WTC11 (cell line): ENCODE results near the gene SVOPL. TPM values are rescaled to one million over a fixed set of nuclear protein-coding genes. Genes with fewer than 3 reads are reported as not detected.
"Not testable (repeated sequence)": the region's sequence is repeated elsewhere in the genome, so short reads cannot be mapped to it uniquely, and the experiment has no call there.

Experiments used
- ATAC-seq: fragments of 200-7000 bp; cut with Tn5 transposase; 2 replicates; pipeline ENCODE4 v1.10.0; 2021; ENCODE audit warnings: mild to moderate bottlenecking, moderate library complexity
- CTCF ChIA-PET: fragments of 300-600 bp; sonication (Branson Sonifier 250); formaldehyde crosslinking; loops from one replicate; lab custom pipeline; 2021; ENCODE audit warnings: antibody characterized with exemption; lab: Charles Lee
- POLR2A ChIA-PET: fragments of 350-600 bp; sonication (Branson Sonifier 250); formaldehyde crosslinking; loops from one replicate; lab custom pipeline; 2021; ENCODE audit warnings: antibody characterized with exemption; lab: Charles Lee
- DNase-seq: peaks from one replicate; pipeline ENCODE4 v3.0.0; 2021; ENCODE audit warnings: low spot score
- H3K27ac Mint-ChIP-seq: 2 replicates; pipeline ENCODE4 v1.8.0; 2021; ENCODE audit warnings: mixed read lengths
- H3K27me3 Mint-ChIP-seq: 2 replicates; pipeline ENCODE4 v1.8.0; 2021; ENCODE audit warnings: low read depth, mild to moderate bottlenecking, moderate library complexity, mixed read lengths
- H3K36me3 Mint-ChIP-seq: 2 replicates; pipeline ENCODE4 v1.8.0; 2021; ENCODE audit warnings: mixed read lengths
- H3K4me1 Mint-ChIP-seq: 2 replicates; pipeline ENCODE4 v1.8.0; 2022; ENCODE audit warnings: mixed read lengths
- H3K4me3 Mint-ChIP-seq: 2 replicates; pipeline ENCODE4 v1.8.0; 2021; ENCODE audit warnings: mild to moderate bottlenecking, moderate library complexity, mixed read lengths
- H3K9me3 Mint-ChIP-seq: 2 replicates; pipeline ENCODE4 v1.8.0; 2021; ENCODE audit warnings: mixed read lengths
- CBFB ChIP-seq: sonication (generic); formaldehyde crosslinking; IDR thresholded peaks from 2 replicates; pipeline ENCODE4 v1.8.1; 2022; ENCODE audit warnings: mild to moderate bottlenecking, low read depth, missing genetic modification reagents
- CREB1 ChIP-seq: sonication (generic); formaldehyde crosslinking; IDR thresholded peaks from 2 replicates; pipeline ENCODE4 v1.8.0; 2023; ENCODE audit warnings: mild to moderate bottlenecking, missing genetic modification reagents
- ETV6 ChIP-seq: sonication (generic); formaldehyde crosslinking; IDR thresholded peaks from 2 replicates; pipeline ENCODE4 v1.8.1; 2022; ENCODE audit warnings: mild to moderate bottlenecking, missing genetic modification reagents
- FOXJ3 ChIP-seq: sonication (generic); formaldehyde crosslinking; IDR thresholded peaks from 2 replicates; pipeline ENCODE4 v1.9.0; 2021; ENCODE audit warnings: missing genetic modification reagents, mild to moderate bottlenecking, borderline replicate concordance
- FOXK1 ChIP-seq: sonication (generic); formaldehyde crosslinking; IDR thresholded peaks from 2 replicates; pipeline ENCODE4 v1.8.0; 2022; ENCODE audit warnings: mild to moderate bottlenecking, moderate library complexity, missing genetic modification reagents
- GRHL2 ChIP-seq: fragments of 250-450 bp; sonication (Bioruptor Pico); IDR thresholded peaks from 2 replicates; pipeline ENCODE4 v1.8.0; 2022; ENCODE audit warnings: mild to moderate bottlenecking, moderate library complexity; ENCODE audit not compliant: insufficient replicate concordance, severe bottlenecking
- GTF2I ChIP-seq: fragments of 250-450 bp; sonication (Bioruptor Pico); conservative IDR thresholded peaks from 2 replicates; pipeline ENCODE4 v1.4.0; 2021; ENCODE audit warnings: mild to moderate bottlenecking
- HMGA2 ChIP-seq: fragments of 250-450 bp; sonication (Bioruptor Pico); IDR thresholded peaks from 2 replicates; pipeline ENCODE4 v1.4.0; 2021; ENCODE audit warnings: mild to moderate bottlenecking, moderate library complexity
- JUN ChIP-seq: sonication (generic); formaldehyde crosslinking; IDR thresholded peaks from 2 replicates; pipeline ENCODE4 v1.8.0; 2023; ENCODE audit warnings: mild to moderate bottlenecking, missing genetic modification reagents
- KAT7 ChIP-seq: sonication (generic); formaldehyde crosslinking; IDR thresholded peaks from 2 replicates; pipeline ENCODE4 v1.8.1; 2023; ENCODE audit warnings: missing genetic modification reagents, mild to moderate bottlenecking, borderline replicate concordance
- MXD4 ChIP-seq: fragments of 250-450 bp; sonication (Bioruptor Pico); IDR thresholded peaks from 2 replicates; pipeline ENCODE4 v1.8.0; 2021; ENCODE audit warnings: mild to moderate bottlenecking, moderate library complexity, borderline replicate concordance
- MYBL2 ChIP-seq: sonication (generic); formaldehyde crosslinking; IDR thresholded peaks from 2 replicates; pipeline ENCODE4 v1.8.1; 2023; ENCODE audit warnings: mild to moderate bottlenecking, moderate library complexity, missing genetic modification reagents
- NR3C1 ChIP-seq: sonication (generic); formaldehyde crosslinking; conservative IDR thresholded peaks from 2 replicates; pipeline ENCODE4 v1.8.1; 2023; ENCODE audit warnings: low read depth, mild to moderate bottlenecking, missing genetic modification reagents
- RORB ChIP-seq: fragments of 250-450 bp; sonication (Bioruptor Pico); IDR thresholded peaks from 2 replicates; pipeline ENCODE4 v1.9.0; 2021; ENCODE audit warnings: mild to moderate bottlenecking
- TCF7 ChIP-seq: sonication (generic); formaldehyde crosslinking; IDR thresholded peaks from 2 replicates; pipeline ENCODE4 v1.8.0; 2022; ENCODE audit warnings: mild to moderate bottlenecking, low read depth, missing genetic modification reagents, moderate library complexity
- TEAD4 ChIP-seq: sonication (generic); formaldehyde crosslinking; IDR thresholded peaks from 2 replicates; pipeline ENCODE4 v1.8.0; 2022; ENCODE audit warnings: mild to moderate bottlenecking, missing genetic modification reagents
- TP53 ChIP-seq: sonication (generic); formaldehyde crosslinking; IDR thresholded peaks from 2 replicates; pipeline ENCODE4 v1.8.1; 2023; ENCODE audit warnings: mild to moderate bottlenecking, missing genetic modification reagents
- ZNF232 ChIP-seq: sonication (generic); formaldehyde crosslinking; IDR thresholded peaks from 2 replicates; pipeline ENCODE4 v1.8.0; 2022; ENCODE audit warnings: mild to moderate bottlenecking, missing genetic modification reagents
- ZNF396 ChIP-seq: fragments of 250-450 bp; sonication (Bioruptor Pico); IDR thresholded peaks from 2 replicates; pipeline ENCODE4 v1.8.0; 2021; ENCODE audit warnings: mild to moderate bottlenecking, moderate library complexity, borderline replicate concordance
- total RNA-seq: library from RNA; stranded (reverse); gene quantifications from 3 replicates; pipeline ENCODE4 v1.2.3, GENCODE V29; 2021
- TF ChIP-seq, protein P1 (sequence below): sonication (generic); formaldehyde crosslinking; IDR thresholded peaks from 2 replicates; pipeline ENCODE4 v1.8.1; 2023; ENCODE audit warnings: mild to moderate bottlenecking, moderate library complexity, missing genetic modification reagents
- TF ChIP-seq, protein P2 (sequence below): sonication (generic); formaldehyde crosslinking; IDR thresholded peaks from 2 replicates; pipeline ENCODE4 v1.8.1; 2022; ENCODE audit warnings: low read depth, missing genetic modification reagents, borderline replicate concordance
- TF ChIP-seq, protein P3 (sequence below): fragments of 250-450 bp; sonication (Bioruptor Pico); IDR thresholded peaks from 2 replicates; pipeline ENCODE4 v1.9.0; 2021; ENCODE audit warnings: mild to moderate bottlenecking
- TF ChIP-seq, protein P4 (sequence below): sonication (generic); formaldehyde crosslinking; IDR thresholded peaks from 2 replicates; pipeline ENCODE4 v1.8.1; 2022; ENCODE audit warnings: missing genetic modification reagents, borderline replicate concordance
- TF ChIP-seq, protein P5 (sequence below): sonication (generic); formaldehyde crosslinking; IDR thresholded peaks from 2 replicates; pipeline ENCODE4 v1.8.1; 2023; ENCODE audit warnings: mild to moderate bottlenecking, missing genetic modification reagents, borderline replicate concordance

The SVOPL gene
- total RNA-seq, 1 experiment from 2014 or later: 1.9 TPM

DNA sequence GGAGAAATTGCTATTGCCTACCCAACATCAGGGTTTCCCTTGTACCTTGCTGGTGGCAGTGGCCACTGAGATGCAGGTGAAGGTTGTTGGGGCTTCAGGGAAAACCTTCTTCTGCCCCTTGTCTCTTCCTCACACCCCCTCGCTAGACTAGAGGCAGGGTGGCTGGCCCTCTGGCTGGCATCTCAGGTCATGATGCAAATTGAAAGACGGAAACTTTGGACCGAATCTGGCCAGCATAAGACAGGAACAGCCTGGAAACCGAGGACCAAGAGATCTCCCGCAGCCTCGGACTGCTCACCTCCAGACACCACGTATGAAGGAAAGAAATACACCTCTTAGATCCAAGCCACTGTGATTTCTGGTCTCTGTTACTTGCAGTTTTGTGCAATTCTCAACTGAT, 2.9 kb downstream of the SVOPL start (continued):
- TF ChIP-seq NR3C1 (no peak), RORB (no peak), CBFB (CRISPR knock-in tag) (no peak), ZNF232 (CRISPR knock-in tag) (no peak)
- TF ChIP-seq, protein P1, sequence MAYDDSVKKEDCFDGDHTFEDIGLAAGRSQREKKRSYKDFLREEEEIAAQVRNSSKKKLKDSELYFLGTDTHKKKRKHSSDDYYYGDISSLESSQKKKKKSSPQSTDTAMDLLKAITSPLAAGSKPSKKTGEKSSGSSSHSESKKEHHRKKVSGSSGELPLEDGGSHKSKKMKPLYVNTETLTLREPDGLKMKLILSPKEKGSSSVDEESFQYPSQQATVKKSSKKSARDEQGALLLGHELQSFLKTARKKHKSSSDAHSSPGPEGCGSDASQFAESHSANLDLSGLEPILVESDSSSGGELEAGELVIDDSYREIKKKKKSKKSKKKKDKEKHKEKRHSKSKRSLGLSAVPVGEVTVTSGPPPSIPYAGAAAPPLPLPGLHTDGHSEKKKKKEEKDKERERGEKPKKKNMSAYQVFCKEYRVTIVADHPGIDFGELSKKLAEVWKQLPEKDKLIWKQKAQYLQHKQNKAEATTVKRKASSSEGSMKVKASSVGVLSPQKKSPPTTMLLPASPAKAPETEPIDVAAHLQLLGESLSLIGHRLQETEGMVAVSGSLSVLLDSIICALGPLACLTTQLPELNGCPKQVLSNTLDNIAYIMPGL (CRISPR knock-in tag): no peak

GRCh38 chr7:138697535-138698182, 3.5 kb downstream of the SVOPL start:
- ChIA-PET CTCF (no interaction called here), POLR2A (no interaction called here)
- H3K36me3 Mint-ChIP-seq: no peaks in the 10 kb centered on the region
- no peaks in the 10 kb centered on the region for H3K27me3 Mint-ChIP-seq
- DNase-seq: no peak
- TF ChIP-seq FOXJ3 (CRISPR knock-in tag) (no peak), TCF7 (CRISPR knock-in tag) (no peak), HMGA2 (CRISPR knock-in tag) (no peak), ETV6 (CRISPR knock-in tag) (no peak), GRHL2 (CRISPR knock-in tag) (no peak), TP53 (CRISPR knock-in tag) (no peak), ZNF396 (no peak), MXD4 (no peak), KAT7 (CRISPR knock-in tag) (no peak), FOXK1 (CRISPR knock-in tag) (no peak), CREB1 (CRISPR knock-in tag) (no peak), JUN (no peak), MYBL2 (no peak), GTF2I (no peak), TEAD4 (CRISPR knock-in tag) (no peak)
- TF ChIP-seq, protein P2, sequence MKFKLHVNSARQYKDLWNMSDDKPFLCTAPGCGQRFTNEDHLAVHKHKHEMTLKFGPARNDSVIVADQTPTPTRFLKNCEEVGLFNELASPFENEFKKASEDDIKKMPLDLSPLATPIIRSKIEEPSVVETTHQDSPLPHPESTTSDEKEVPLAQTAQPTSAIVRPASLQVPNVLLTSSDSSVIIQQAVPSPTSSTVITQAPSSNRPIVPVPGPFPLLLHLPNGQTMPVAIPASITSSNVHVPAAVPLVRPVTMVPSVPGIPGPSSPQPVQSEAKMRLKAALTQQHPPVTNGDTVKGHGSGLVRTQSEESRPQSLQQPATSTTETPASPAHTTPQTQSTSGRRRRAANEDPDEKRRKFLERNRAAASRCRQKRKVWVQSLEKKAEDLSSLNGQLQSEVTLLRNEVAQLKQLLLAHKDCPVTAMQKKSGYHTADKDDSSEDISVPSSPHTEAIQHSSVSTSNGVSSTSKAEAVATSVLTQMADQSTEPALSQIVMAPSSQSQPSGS (CRISPR knock-in tag): no peak
- TF ChIP-seq, protein P3, sequence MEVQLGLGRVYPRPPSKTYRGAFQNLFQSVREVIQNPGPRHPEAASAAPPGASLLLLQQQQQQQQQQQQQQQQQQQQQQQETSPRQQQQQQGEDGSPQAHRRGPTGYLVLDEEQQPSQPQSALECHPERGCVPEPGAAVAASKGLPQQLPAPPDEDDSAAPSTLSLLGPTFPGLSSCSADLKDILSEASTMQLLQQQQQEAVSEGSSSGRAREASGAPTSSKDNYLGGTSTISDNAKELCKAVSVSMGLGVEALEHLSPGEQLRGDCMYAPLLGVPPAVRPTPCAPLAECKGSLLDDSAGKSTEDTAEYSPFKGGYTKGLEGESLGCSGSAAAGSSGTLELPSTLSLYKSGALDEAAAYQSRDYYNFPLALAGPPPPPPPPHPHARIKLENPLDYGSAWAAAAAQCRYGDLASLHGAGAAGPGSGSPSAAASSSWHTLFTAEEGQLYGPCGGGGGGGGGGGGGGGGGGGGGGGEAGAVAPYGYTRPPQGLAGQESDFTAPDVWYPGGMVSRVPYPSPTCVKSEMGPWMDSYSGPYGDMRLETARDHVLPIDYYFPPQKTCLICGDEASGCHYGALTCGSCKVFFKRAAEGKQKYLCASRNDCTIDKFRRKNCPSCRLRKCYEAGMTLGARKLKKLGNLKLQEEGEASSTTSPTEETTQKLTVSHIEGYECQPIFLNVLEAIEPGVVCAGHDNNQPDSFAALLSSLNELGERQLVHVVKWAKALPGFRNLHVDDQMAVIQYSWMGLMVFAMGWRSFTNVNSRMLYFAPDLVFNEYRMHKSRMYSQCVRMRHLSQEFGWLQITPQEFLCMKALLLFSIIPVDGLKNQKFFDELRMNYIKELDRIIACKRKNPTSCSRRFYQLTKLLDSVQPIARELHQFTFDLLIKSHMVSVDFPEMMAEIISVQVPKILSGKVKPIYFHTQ (CRISPR knock-in tag): no peak
- TF ChIP-seq, protein P4, sequence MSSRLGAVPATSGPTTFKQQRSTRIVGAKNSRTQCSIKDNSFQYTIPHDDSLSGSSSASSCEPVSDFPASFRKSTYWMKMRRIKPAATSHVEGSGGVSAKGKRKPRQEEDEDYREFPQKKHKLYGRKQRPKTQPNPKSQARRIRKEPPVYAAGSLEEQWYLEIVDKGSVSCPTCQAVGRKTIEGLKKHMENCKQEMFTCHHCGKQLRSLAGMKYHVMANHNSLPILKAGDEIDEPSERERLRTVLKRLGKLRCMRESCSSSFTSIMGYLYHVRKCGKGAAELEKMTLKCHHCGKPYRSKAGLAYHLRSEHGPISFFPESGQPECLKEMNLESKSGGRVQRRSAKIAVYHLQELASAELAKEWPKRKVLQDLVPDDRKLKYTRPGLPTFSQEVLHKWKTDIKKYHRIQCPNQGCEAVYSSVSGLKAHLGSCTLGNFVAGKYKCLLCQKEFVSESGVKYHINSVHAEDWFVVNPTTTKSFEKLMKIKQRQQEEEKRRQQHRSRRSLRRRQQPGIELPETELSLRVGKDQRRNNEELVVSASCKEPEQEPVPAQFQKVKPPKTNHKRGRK: no peak
- TF ChIP-seq, protein P5, sequence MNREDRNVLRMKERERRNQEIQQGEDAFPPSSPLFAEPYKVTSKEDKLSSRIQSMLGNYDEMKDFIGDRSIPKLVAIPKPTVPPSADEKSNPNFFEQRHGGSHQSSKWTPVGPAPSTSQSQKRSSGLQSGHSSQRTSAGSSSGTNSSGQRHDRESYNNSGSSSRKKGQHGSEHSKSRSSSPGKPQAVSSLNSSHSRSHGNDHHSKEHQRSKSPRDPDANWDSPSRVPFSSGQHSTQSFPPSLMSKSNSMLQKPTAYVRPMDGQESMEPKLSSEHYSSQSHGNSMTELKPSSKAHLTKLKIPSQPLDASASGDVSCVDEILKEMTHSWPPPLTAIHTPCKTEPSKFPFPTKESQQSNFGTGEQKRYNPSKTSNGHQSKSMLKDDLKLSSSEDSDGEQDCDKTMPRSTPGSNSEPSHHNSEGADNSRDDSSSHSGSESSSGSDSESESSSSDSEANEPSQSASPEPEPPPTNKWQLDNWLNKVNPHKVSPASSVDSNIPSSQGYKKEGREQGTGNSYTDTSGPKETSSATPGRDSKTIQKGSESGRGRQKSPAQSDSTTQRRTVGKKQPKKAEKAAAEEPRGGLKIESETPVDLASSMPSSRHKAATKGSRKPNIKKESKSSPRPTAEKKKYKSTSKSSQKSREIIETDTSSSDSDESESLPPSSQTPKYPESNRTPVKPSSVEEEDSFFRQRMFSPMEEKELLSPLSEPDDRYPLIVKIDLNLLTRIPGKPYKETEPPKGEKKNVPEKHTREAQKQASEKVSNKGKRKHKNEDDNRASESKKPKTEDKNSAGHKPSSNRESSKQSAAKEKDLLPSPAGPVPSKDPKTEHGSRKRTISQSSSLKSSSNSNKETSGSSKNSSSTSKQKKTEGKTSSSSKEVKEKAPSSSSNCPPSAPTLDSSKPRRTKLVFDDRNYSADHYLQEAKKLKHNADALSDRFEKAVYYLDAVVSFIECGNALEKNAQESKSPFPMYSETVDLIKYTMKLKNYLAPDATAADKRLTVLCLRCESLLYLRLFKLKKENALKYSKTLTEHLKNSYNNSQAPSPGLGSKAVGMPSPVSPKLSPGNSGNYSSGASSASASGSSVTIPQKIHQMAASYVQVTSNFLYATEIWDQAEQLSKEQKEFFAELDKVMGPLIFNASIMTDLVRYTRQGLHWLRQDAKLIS (CRISPR knock-in tag): no peak
- peaks cover 3% of the 10 kb centered on the region for H3K4me1 Mint-ChIP-seq
- H3K4me3 Mint-ChIP-seq: no peak overlapping the region
- peaks cover 4% of the 10 kb centered on the region; the same call in 1 of the 2 replicates for H3K9me3 Mint-ChIP-seq
- ATAC-seq: no peak
- H3K27ac Mint-ChIP-seq: no peak overlapping the region

- H3K9me3 Mint-ChIP-seq, H3K4me1 Mint-ChIP-seq, H3K27ac Mint-ChIP-seq, H3K27me3 Mint-ChIP-seq, POLR2A ChIA-PET, H3K36me3 Mint-ChIP-seq, CTCF ChIA-PET, DNase-seq, H3K4me3 Mint-ChIP-seq, ATAC-seq: not testable (repeated sequence)
These were observed 5.4 kb downstream of the SVOPL start for GRCh38 chr7:138695776-138696175.
